Measurements from ENCODE around the gene RPS24. TPM values are rescaled to one million over a fixed set of nuclear protein-coding genes. Genes with fewer than 3 reads are reported as not detected.

RPS24 gene
- total and polyA plus RNA-seq, 3 donors from 2014 or later: 971 to 1,548 (median 1,406) TPM

DNA sequence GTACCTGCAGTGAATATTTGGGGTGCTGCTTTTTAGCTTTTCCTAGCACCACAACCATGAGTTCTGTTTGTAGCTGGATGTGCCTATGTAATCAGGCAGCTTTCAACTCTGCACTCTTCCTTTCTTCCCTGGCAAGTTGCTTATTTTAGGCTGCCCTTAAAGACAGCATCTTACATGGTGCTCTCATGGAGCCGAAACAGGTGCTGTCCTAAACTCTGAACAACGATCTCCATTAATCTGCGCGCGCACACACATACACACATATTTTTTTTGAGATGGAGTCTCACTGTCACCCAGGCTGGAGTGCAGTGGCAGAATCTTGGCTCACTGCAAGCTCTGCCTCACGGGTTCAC is 9.1 kb downstream of the RPS24 start:
- no peak for DNase-seq
- Histone ChIP-seq H3K4me3 (no peak overlapping the region), H3K27me3 (no peaks in the 10 kb centered on the region), H3K4me1 (peaks cover 3% of the 10 kb centered on the region), H3K9me3 (no peaks in the 10 kb centered on the region), H3K36me3 (ENCODE audit: low read depth, missing control alignments) (no peaks in the 10 kb centered on the region), H3K27ac (no peak overlapping the region)
- TF ChIP-seq, protein P1, sequence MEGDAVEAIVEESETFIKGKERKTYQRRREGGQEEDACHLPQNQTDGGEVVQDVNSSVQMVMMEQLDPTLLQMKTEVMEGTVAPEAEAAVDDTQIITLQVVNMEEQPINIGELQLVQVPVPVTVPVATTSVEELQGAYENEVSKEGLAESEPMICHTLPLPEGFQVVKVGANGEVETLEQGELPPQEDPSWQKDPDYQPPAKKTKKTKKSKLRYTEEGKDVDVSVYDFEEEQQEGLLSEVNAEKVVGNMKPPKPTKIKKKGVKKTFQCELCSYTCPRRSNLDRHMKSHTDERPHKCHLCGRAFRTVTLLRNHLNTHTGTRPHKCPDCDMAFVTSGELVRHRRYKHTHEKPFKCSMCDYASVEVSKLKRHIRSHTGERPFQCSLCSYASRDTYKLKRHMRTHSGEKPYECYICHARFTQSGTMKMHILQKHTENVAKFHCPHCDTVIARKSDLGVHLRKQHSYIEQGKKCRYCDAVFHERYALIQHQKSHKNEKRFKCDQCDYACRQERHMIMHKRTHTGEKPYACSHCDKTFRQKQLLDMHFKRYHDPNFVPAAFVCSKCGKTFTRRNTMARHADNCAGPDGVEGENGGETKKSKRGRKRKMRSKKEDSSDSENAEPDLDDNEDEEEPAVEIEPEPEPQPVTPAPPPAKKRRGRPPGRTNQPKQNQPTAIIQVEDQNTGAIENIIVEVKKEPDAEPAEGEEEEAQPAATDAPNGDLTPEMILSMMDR (IDR thresholded peaks at IDR 0.05): no peak
- TF ChIP-seq POLR2A (IDR thresholded peaks at IDR 0.05): no peak
- WGBS, 2 donors: 89 to 91% methylated on average over 6 of the region's 6 CpGs
- intact Hi-C loops (cut with DNase I; ENCODE audit: low total_unique reads): loop anchor here (10.0 kb wide), 1 partner anchor 1152 kb away; no protein-coding TSS in a partner anchor

DNA sequence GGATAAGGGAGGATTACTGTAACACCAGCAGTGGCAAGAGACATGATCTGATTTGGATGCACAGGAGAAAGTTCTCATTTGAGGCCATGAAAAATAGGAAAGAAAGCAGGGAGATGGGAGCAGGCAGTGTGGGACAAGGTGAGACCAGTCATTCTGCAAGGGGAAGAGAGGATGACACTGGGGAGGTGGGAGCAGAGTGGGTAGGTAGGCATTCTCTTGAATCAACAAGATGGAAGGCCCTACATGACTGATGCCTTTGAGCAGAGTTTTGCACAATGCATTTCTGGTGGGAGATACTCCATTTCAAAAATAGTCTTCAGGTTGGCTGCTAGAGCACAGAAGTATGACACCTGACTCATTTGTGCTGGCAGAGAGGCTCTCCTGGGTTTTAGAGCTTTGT is 10.5 kb downstream of the RPS24 start:
- intact Hi-C loops (cut with DNase I; ENCODE audit: low total_unique reads): loop anchor here (10.0 kb wide), 1 partner anchor 1151 kb away; no protein-coding TSS in a partner anchor
- peaks cover 3% of the 10 kb centered on the region for H3K4me1 ChIP-seq
- no peak for TF ChIP-seq POLR2A (IDR thresholded peaks at IDR 0.05)
- TF ChIP-seq, protein P1 (IDR thresholded peaks at IDR 0.05): no peak
- no peak overlapping the region for H3K4me3 ChIP-seq
- DNase-seq: no peak
- no peaks in the 10 kb centered on the region for H3K9me3 ChIP-seq
- H3K27ac ChIP-seq: no peak overlapping the region
- H3K36me3 ChIP-seq (ENCODE audit: low read depth, missing control alignments): no peaks in the 10 kb centered on the region
- no peaks in the 10 kb centered on the region for H3K27me3 ChIP-seq

DNA sequence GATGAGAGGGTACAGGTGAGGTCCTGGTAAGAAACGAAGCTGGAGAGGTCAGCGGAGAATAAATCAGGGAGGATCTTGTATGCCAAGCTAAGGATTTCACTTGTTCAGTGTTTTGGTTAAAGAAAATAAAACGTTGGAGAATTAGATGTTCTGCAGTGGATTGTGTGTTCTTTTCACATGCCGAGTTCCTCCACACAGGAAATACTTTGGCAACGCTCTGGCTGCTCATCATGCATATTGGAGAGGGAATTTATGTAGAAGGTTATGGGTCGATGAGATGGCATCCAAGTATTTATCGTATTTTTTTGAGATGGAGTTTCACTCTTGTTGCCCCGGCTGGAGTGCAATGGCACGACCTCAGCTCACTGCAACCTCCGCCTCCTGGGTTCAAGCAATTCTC is 11.0 kb downstream of the RPS24 start:
- no peak overlapping the region for H3K27ac ChIP-seq
- WGBS, 2 donors: 59 to 64% methylated on average over 10 of the region's 10 CpGs
- no peak for DNase-seq
- no peaks in the 10 kb centered on the region for H3K27me3 ChIP-seq
- no peak overlapping the region for H3K4me3 ChIP-seq
- H3K4me1 ChIP-seq: peaks cover 3% of the 10 kb centered on the region
- intact Hi-C loops (cut with DNase I; ENCODE audit: low total_unique reads): loop anchor here (10.0 kb wide), 1 partner anchor 1150 kb away; no protein-coding TSS in a partner anchor
- H3K36me3 ChIP-seq (ENCODE audit: low read depth, missing control alignments): no peaks in the 10 kb centered on the region
- TF ChIP-seq, protein P1 (IDR thresholded peaks at IDR 0.05): no peak
- no peak for TF ChIP-seq POLR2A (IDR thresholded peaks at IDR 0.05)
- H3K9me3 ChIP-seq: no peaks in the 10 kb centered on the region

DNA sequence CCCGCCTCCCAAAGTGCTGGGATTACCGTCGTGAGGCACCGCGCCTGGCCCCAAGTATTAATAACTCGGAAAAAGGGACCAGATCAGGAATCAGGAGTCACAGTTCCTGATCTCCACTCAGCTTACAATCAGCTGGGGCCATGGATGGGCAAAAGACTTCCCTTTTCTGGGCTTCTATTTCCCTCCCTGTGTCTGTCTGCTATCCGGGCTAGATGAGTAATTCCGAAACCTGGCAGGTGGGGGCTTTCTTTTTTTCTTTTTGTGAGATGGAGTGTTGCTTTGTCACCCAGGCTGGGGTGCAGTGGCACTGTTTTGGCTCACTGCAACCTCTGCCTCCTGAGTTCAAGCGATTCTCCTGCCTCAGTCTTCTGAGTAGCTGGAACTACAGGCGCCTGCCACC is 11.6 kb downstream of the RPS24 start:
- Histone ChIP-seq H3K4me3 (no peak overlapping the region), H3K9me3 (no peaks in the 10 kb centered on the region), H3K27ac (no peak overlapping the region), H3K36me3 (ENCODE audit: low read depth, missing control alignments) (no peaks in the 10 kb centered on the region), H3K4me1 (peaks cover 3% of the 10 kb centered on the region), H3K27me3 (no peaks in the 10 kb centered on the region)
- 79 to 85% methylated on average over 4 to 10 of the region's 10 CpGs for WGBS, 2 donors
- no peak for DNase-seq
- intact Hi-C loops (cut with DNase I; ENCODE audit: low total_unique reads): loop anchor here (10.0 kb wide), 1 partner anchor 1150 kb away; no protein-coding TSS in a partner anchor
- TF ChIP-seq, protein P1 (IDR thresholded peaks at IDR 0.05): no peak
- TF ChIP-seq POLR2A (IDR thresholded peaks at IDR 0.05): no peak

DNA sequence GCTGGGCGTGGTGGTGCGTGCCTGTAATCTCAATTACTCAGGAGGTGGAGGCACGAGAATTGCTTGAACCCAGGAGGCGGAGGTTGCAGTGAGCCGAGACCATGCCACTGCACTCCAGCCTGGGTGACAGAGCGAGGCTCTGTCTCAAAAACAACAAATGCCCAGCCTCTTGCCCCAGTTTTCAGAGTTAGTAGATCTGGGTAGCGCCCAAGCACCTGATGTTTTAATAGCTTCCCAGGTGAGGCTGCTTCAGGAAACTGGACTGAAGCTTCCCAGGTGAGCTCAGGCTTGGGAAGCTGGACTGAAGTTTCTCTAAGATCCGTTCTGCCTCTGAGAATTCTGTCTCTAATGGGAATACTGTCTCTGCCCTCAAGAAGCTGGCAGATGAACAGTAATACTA is 12.2 kb downstream of the RPS24 start:
- TF ChIP-seq, protein P1 (IDR thresholded peaks at IDR 0.05): no peak
- no peak for TF ChIP-seq POLR2A (IDR thresholded peaks at IDR 0.05)
- Histone ChIP-seq H3K4me1 (peaks cover 3% of the 10 kb centered on the region), H3K36me3 (ENCODE audit: low read depth, missing control alignments) (no peaks in the 10 kb centered on the region), H3K27ac (no peak overlapping the region), H3K4me3 (no peak overlapping the region), H3K27me3 (no peaks in the 10 kb centered on the region), H3K9me3 (no peaks in the 10 kb centered on the region)
- DNase-seq: no peak
- 90 to 97% methylated on average over 7 to 8 of the region's 8 CpGs for WGBS, 2 donors
- intact Hi-C loops (cut with DNase I; ENCODE audit: low total_unique reads): loop anchor here (10.0 kb wide), 1 partner anchor 1149 kb away; no protein-coding TSS in a partner anchor

Data from testis (tissue), 3 donors.